Heart right ventricle (tissue), 16 donors: ENCODE measurements around the gene CD7. TPM values are rescaled to one million over a fixed set of nuclear protein-coding genes. Genes with fewer than 3 reads are reported as not detected.

Source experiments
- ATAC-seq, 8 donors: fragments of 200-7000 bp; cut with Tn5 transposase; one replicate each; pipeline ENCODE4 v1.9.1; 2020; ENCODE audit warnings: mild to moderate bottlenecking in 8 of 8, moderate library complexity in 8 of 8, moderate number of reproducible peaks in 1 of 8
- DNase-seq, 2 donors: peaks; one replicate each; pipeline ENCODE4 v3.0.0-alpha.2; 2020
- H3K27ac ChIP-seq, 10 donors: fragments of 200-600 bp; sonication (generic) in 2 of 10; one replicate each; pipeline versions ENCODE4 v1.5.0 to v1.8.0; 2020 to 2022; ENCODE audit warnings: mild to moderate bottlenecking in 3 of 10
- H3K27me3 ChIP-seq, 7 donors: fragments of 200-600 bp; one replicate each; pipeline ENCODE4 v1.8.0; 2021 to 2022; ENCODE audit warnings: mild to moderate bottlenecking in 2 of 7
- H3K36me3 ChIP-seq, 9 donors: fragments of 200-600 bp; sonication (generic) in 1 of 9; one replicate each; pipeline versions ENCODE4 v1.5.0 to v1.8.0; 2020 to 2022; ENCODE audit warnings: mild to moderate bottlenecking in 2 of 9
- H3K4me1 ChIP-seq, 9 donors: fragments of 200-600 bp; sonication (generic) in 1 of 9; one replicate each; pipeline versions ENCODE4 v1.5.0 to v1.8.0; 2020 to 2022; ENCODE audit warnings: mild to moderate bottlenecking in 4 of 9
- H3K4me3 ChIP-seq, 10 donors: fragments of 200-600 bp; sonication (generic) in 2 of 10; one replicate each; pipeline versions ENCODE4 v1.5.0 to v1.8.0; 2020 to 2022; ENCODE audit warnings: mild to moderate bottlenecking in 7 of 10, moderate library complexity in 2 of 10
- H3K9me3 ChIP-seq, 11 donors: fragments of 200-600 bp in 10 of 11; sonication (generic) in 2 of 11; one replicate each; pipeline versions ENCODE4 v1.5.0 to v1.8.0; 2013 to 2022; ENCODE audit warnings: mild to moderate bottlenecking in 2 of 11, control low read depth in 1 of 11, moderate library complexity in 1 of 11
- CTCF ChIP-seq, 9 donors: fragments of 200-600 bp; sonication (generic) in 2 of 9; IDR thresholded peaks; one replicate each; pipeline versions ENCODE4 v1.5.0 to v1.8.0; 2021 to 2022; ENCODE audit warnings: antibody characterized with exemption in 9 of 9, mild to moderate bottlenecking in 5 of 9, moderate library complexity in 1 of 9
- WGBS, 2 donors: extraction: QIAGEN DNeasy Blood & Tissue Kit; methylation state at CpG; one replicate each; pipeline ENCODE4 v1.1.7; 2013; ENCODE audit warnings: inconsistent platforms in 1 of 2; 5-methylcytosine and 5-hydroxymethylcytosine counted together
- intact Hi-C, 10 donors: fragments of 100-400 bp; cut with DNase I; formaldehyde crosslinking; loops; one replicate each; pipeline versions ENCODE4 v1.11.1 to v1.14.2; 2022
- polyA plus RNA-seq, 2 donors: library from polyadenylated mRNA; stranded (reverse); fragments of 200-250 nt; gene quantifications; one replicate each; pipeline ENCODE4 v1.2.3, GENCODE V29; 2013
- total RNA-seq, 10 donors: library from RNA; stranded (reverse); fragmentation: NEBNext Ultra II Directional in 3 of 10; extraction: Animal tissue kit (Norgen Biotek cat#: 25700) in 3 of 10; gene quantifications; one replicate each; pipeline versions ENCODE4 v1.2.1 to v1.2.4, GENCODE V29; 2021 to 2023
- donor health status: Arrhythmogenic right ventricular cardiomyopathy.
- donor health status: ischemic (EF 13 %, LVEDD 7.1; RV severe dilation, severe dysfunction).
- donor health status: healthy with polysubstance abuse.
- donor health status: DM: no; HTN: yes; CAD: no.
- donor health status: DM: no; HTN: no; CAD: no.
- donor health status: ischemic (EF 25% LVEDD 6.9; RV normal size, moderate dysfunction).
- donor health status: ischemic (EF 25% LVEDD 5.7; RV mildly dilated, moderate dysfunction).
- donor health status: healthy.
- donor health status: DM: yes; HTN: yes; CAD: no.
- donor health status: Ischemic cardiomyopathy.
- donor health status: ischemic (EF 35%, LVEDD 5.7; RV mildly dilated, moderate dysfunction).
- donor health status: nonischemic (EF 11% LVEDD 7.7; RV severe dilation, severe dysfunction).
- donor health status: DM: yes; HTN: yes; CAD: no.
- donor health status: PGD.
- donor health status: ischemic (EF 29% LVEDD 5.4; RV normal size, mild dysfunction).
- donor health status: nonischemic (EF 23%, LVEDD 6.1; RV moderate dilation, normal function).

The CD7 gene
- total and polyA plus RNA-seq, 12 donors: 0.15 to 6.0 (median 0.39) TPM; not detected in 1

DNA sequence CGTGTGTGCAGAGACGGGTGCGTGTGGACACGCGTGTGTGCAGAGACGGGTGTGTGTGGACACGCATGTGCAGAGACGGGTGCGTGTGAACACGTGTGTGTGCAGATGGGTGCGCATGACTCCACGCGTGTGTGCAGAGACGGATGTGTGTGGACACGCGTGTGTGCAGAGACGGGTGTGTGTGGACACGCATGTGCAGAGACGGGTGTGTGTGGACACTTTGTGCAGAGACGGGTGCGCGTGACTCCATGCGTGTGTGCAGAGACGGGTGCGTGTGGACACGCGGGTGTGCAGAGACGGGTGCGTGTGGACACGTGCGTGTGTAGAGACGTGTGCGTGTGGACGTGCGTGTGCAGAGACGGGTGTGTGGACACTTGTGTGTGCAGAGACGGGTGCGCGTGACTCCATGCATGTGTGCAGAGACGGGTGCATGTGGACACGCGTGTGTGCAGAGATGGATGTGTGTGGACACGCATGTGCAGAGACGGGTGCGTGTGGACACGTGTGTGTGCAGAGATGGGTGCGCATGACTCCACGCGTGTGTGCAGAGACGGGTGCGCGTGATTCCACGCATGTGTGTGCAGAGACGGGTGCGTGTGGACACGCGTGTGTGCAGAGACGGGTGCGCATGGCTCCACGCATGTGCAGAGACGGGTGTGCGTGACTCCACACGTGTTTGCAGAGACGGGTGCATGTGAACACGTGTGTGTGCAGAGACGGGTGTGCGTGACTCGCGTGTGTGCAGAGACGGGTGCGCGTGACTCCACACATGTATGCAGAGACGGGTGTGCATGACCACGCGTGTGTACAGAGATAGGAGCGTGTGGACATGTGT lies 1.6 kb upstream of the CD7 start:
- Histone ChIP-seq H3K9me3 (no peaks in the 10 kb centered on the region), H3K27me3 (peaks cover 17 to 44% (median 32%) of the 10 kb centered on the region in 7 donors), H3K27ac (no peak overlapping the region), H3K36me3 (peaks cover 0 to 6% (median 0%) of the 10 kb centered on the region in 9 donors), H3K4me1 (peaks cover 0 to 31% (median 7%) of the 10 kb centered on the region in 9 donors), H3K4me3 (no peak overlapping the region)
- TF ChIP-seq CTCF (IDR thresholded peaks at IDR 0.05): no peak
- DNase-seq (no peak), ATAC-seq (no peak)
- WGBS, 2 donors: 95 to 97% methylated on average over 76 of the region's 76 CpGs
- intact Hi-C loops: loop anchor here in 1 of 10 donors (5.0 kb wide), 1 partner anchor 62 kb away; no protein-coding TSS in a partner anchor

DNA sequence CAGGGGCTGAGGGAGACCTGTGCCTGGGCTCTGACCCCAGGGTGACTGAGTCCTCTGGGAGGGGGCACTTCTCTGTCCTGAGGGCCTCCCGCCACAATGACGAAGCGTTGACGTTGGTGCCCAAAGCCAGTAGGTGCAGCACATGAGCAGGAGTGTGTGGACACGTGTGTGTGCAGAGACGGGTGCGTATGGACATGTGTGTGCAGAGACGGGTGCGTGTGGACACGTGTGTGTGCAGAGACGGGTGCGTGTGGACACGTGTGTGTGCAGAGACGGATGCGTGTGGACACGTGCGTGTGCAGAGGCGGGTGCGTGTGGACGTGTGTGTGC lies 726 bp upstream of the CD7 start:
- DNase-seq: no peak
- Histone ChIP-seq H3K27ac (no peak overlapping the region), H3K4me1 (peaks cover 0 to 31% (median 7%) of the 10 kb centered on the region in 9 donors), H3K9me3 (no peaks in the 10 kb centered on the region), H3K36me3 (peaks cover 0 to 6% (median 0%) of the 10 kb centered on the region in 9 donors), H3K4me3 (no peak overlapping the region), H3K27me3 (peaks cover 17 to 52% (median 40%) of the 10 kb centered on the region in 7 donors)
- no peak for TF ChIP-seq CTCF (IDR thresholded peaks at IDR 0.05)
- intact Hi-C loops: loop anchor here in 1 of 10 donors (5.0 kb wide), 1 partner anchor 61 kb away; no protein-coding TSS in a partner anchor
- no peak for ATAC-seq
- 97 to 98% methylated on average over 20 of the region's 20 CpGs for WGBS, 2 donors

GRCh38 chr17:82316651-82317393 lies 586 bp downstream of the CD7 start:
- H3K4me3 ChIP-seq: peak overlapping the region in 1 of 10 donors; percentile 44
- peak overlapping the region in 1 of 10 donors; percentile 72 for H3K27ac ChIP-seq
- peaks cover 0 to 4% (median 0%) of the 10 kb centered on the region in 9 donors for H3K36me3 ChIP-seq
- DNase-seq (peak in 1 of 2 donors; percentile 8), ATAC-seq (no peak)
- no peak for TF ChIP-seq CTCF (IDR thresholded peaks at IDR 0.05)
- intact Hi-C loops: loop anchor here in 1 of 10 donors (5.0 kb wide), 1 partner anchor 60 kb away; no protein-coding TSS in a partner anchor
- peaks cover 17 to 63% (median 48%) of the 10 kb centered on the region in 7 donors for H3K27me3 ChIP-seq
- H3K4me1 ChIP-seq: peaks cover 0 to 30% (median 7%) of the 10 kb centered on the region in 9 donors
- 74 to 76% methylated on average over 29 of the region's 29 CpGs for WGBS, 2 donors
- no peaks in the 10 kb centered on the region for H3K9me3 ChIP-seq

DNA sequence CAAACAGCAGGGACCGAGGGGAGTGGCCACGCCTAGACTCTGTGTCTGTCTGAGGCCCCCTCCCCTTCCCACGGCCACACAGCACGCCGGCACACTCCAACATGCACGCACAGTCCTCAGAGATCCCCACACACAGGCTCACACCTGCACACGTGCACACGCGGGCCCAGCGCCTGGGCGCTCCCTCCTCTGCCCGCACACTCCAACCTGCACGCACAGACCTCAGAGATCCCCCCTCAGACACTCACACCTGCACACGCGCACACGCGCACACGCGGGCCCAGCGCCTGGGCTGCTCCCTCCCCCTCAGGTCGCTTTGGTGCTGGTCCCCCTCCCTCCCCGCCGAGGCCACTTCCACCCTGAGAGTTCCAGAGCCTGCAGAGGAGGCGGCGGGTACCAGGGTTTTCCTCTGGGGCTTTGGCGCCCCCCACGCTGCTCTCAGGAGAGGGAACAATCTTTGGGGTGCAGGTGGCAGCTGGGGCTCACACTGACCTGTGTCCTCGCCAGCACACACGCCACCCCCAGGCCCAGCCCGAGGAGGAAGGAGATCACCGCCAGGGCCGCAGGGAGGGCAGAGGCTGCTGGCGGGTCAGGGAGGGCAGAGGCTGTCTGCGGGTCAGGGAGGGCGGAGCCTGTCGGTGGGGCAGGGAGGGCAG lies 1.6 kb downstream of the CD7 start:
- intact Hi-C loops: loop anchor here in 1 of 10 donors (5.0 kb wide), 1 partner anchor 59 kb away; no protein-coding TSS in a partner anchor
- WGBS, 2 donors: 22 to 23% methylated on average over 36 of the region's 36 CpGs
- Histone ChIP-seq H3K9me3 (no peaks in the 10 kb centered on the region), H3K27me3 (peaks cover 17 to 63% (median 48%) of the 10 kb centered on the region in 7 donors), H3K4me3 (peak overlapping the region in 4 of 10 donors; percentile 5 to 44 (median 18)), H3K4me1 (peaks cover 0 to 20% (median 3%) of the 10 kb centered on the region in 9 donors), H3K36me3 (no peaks in the 10 kb centered on the region), H3K27ac (peak overlapping the region in 1 of 10 donors; percentile 72)
- DNase-seq: peak in 1 of 2 donors; percentile 15
- ATAC-seq: peak in 6 of 8 donors; percentile 14 to 29 (median 24)
- TF ChIP-seq CTCF (IDR thresholded peaks at IDR 0.05): no peak
